ENCODE results near the gene NELFA. TPM values are rescaled to one million over a fixed set of nuclear protein-coding genes. Genes with fewer than 3 reads are reported as not detected.
"Not testable (repeated sequence)": the region's sequence is repeated elsewhere in the genome, so short reads cannot be mapped to it uniquely, and the experiment has no call there.

The NELFA gene
- total RNA-seq, 1 donor from 2014 or later = 10.4 TPM

DNA sequence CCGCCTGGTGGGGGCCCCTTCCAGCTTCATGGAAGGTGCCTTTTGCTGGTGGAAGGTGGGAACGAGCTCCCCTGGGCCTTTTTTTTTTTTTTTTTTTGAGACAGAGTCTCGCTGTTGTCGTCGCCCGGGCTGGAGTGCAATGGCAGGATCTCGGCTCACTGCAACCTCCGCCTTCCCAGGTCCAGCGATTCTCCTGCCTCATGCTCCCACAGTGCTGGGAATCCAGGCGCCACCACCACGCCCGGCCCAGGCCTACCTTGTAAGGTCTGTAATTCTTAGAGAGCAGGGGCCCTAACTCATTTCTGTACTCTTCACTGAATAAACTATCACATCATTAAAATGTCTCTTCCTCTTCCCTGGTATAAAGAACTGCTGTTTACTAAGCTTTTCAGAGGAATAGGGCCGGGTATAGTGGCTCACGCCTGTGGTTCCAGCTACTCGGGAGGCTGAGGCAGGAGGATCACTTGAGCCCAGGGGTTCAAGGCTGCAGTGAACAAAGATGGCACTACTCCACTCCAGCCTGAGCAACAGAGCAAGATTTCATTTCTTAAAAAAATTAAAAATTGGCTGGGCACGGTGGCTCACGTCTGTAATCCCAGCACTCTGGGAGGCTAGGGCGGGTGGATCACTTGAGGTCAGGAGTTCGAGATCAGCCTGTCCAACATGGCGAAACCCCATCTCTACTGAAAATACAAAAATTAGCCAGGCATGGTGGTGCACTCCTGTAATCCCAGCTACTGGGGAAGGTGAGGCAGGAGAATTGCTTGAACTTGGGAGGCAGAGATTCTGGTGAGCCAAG lies 14.9 kb downstream of the NELFA start:
- DNase-seq (ENCODE audit: low read depth in 2 of 2) = not testable (repeated sequence)

DNA sequence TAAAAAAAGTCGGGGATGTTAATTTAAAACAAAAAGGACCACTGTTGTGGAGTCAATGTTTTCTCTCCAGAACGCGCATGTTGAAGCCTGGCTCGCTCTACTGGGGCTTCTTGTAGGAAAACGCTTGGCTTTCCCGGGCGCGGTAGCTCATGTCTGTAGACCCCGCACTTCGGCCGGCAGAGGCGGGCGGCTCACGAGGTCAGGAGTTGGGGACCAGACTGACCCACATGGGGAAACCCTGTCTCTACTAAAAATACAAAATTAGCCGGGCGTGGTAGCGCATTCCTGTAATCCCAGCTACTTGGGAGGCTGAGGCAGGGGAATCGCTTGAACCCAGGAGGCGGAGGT lies 15.6 kb downstream of the NELFA start:
- DNase-seq (ENCODE audit: low read depth in 2 of 2) = no peak

DNA sequence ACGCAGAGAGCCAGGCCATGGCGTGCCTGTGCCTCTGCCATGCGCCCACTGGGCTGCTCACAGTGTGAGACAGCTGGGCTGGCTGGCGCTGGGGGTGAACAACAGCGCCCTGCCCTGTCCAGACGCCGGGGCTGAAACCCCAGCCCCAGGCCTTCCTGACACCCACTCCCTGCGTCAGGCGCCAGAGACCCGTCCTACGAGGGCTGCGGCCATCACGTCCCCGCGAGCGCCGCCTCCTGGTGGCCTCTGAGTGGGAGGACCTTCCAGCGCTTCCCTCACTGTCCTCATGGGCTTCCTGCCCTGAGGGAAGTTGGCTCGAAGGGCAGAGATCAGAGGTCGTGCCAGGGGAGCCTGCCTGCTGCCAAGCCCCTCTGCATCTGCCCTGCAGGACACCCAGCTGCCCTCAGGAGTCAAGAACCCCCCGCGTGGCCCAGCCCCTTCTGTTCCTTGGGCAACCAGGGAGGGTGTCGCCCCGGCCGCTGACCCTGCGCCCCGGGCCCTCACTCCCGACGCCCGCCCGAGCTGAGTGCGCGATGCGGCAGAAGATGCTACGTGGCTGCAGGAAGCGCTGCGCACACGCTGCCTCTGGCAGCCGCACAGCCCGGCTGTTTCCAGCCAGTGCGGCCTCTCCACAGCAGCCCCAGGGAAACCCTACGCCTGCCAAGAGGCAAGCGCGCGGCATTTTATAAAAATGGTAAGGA lies 16.2 kb downstream of the NELFA start:
- DNase-seq (ENCODE audit: low read depth in 2 of 2) = no peak

DNA sequence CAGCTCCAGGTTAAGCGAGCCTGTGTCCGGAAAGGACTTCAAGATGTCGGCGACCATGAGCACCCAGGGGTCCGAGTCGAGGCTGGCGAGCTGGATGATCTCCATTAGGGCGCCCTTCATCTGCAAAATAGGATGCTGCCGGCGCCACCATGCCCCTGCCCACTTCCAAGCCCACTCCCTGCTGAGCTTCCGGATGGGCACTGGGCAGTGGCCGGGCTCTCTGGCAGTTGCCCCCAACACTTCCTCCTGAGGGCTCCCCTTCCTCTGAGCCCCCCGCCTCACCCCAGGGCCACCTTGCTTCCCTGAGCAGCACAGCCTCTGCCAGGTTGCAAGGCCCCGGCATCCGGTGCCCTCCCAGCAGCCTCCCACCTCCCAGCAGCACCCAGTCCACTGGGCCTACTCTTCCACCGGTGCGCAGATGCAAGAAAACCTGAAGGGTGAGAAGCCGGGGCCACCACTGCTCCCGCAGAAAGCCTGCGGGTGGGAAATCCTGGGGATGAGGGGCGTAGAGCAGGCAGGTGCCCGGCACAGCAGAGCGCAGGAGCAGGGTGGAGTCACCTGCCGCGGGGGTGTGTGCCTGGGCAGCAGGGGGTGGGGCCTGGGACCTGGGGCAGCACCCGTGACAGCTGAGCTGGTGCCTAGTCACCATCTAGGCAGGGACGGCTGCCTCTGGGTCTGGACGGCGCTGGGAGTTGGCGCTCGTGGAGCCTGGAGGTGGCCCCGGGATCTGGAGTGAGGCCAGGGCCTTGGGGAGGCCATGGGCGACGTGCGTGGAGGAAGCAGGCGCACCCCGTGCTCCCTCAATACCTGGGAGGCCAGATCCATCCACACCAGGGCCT lies 17.0 kb downstream of the NELFA start:
- DNase-seq (ENCODE audit: low read depth in 2 of 2) = no peak

DNA sequence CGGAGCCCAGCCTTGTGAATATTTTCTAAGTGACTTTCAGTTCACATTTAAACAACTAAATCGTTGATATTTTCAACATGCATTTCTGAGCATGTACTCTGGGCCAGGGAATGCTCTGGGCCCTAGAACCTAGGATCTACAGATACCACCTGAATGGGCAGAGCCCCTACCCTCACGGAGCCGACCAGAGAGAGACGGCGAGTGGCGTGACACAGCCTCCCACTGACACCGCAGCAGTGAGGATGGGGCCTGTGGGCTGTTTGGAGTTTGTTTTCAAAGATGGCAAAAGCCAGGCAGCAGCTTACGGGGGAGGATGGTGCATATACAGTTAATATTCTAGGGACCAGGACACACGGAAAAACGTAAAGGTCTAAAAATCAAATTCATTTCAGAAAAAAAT lies 17.7 kb downstream of the NELFA start:
- no peak for DNase-seq (ENCODE audit: low read depth in 2 of 2)

DNA sequence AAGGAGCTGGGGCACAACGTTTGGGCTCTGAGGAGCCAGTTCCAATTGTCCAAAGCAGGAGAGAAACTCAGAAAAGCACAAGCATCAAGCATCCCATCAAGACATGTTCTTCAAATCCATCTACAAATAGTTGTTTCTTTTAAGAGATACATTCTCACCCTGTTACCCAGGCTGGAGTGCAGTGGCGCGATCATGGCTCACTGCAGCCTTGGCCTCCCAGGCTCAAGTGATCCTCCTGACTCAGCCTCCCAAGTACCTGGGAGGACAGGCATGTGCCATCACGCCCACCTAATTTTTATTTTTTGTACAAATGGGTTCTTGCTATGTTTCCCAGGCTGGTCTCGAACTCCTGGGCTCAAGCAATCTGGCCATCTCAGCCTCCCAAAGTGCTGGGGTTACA lies 18.1 kb downstream of the NELFA start:
- DNase-seq (ENCODE audit: low read depth in 2 of 2) = no peak

DNA sequence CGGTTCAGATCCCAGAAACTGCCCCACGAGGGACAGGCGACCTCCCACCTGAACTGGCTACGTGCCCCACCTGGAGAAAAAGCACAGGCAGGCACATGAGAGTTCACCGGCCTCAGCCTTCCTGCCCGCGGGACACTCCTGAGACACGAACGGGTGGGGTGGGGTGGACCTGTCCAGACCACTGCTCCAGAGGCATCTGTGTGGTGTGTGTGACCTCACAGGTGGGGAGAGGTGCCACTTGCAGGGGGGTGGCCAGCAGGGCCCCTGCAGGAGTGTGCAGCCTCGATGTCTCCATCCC lies 18.5 kb downstream of the NELFA start:
- no peak for DNase-seq (ENCODE audit: low read depth in 2 of 2)

DNA sequence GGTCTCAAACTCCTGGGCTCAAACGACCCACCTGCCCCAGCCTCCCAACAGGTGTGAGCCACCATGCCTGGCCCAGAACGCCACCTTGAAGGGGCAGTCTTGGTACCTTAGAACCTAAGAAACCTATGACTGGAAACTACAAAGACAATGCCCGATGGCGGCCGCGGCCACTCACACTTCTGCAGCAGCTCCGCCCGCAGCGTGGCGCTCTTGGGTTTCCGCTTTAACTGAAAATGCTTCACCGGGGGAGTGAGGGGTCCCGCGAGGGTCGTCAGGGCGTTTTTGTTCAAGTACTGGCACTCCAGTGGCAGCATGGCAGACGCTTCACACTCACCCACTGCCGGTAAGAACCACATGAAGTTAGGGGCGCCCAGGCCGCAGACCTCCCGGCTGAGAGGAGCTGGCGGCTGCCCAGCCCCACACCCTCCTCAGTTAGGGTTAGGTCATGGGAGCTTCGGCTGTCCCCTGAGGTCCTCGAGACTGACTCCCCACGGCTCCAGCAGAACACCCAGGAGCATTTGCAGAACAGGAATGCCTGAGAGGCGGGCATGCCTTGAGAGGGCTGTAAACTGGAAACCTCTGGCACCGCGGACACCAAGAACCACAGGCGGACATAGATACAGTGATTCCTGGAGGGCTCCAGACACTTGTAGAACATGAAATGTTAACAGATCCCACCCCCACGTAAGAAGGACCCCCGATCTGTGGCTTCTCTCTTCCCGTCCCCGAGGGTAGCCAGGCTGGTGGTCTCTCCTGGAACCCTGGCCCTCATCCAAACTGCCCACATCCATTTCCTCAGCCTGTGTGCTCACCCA lies 19.0 kb downstream of the NELFA start:
- no peak for DNase-seq (ENCODE audit: low read depth in 2 of 2)

DNA sequence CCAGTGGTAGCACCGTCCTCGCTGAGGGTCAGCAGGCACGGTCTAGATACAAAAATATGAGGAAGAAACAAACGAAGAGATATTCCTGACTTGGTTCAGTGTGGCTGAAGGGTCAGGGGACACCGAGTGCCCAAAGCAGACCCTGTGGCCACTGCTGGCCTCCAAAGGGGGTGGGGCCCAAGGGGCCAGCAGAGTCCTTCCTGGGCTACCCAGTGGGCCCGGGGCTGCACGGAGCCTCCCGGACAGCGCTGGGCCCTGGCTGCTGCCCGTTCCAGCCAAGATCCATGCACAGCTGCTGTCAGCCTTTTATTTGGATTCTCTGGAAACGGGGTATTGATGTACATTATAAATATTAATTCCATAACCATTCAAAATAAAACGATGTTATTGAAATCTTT lies 20.4 kb downstream of the NELFA start:
- DNase-seq (ENCODE audit: low read depth in 2 of 2) = no peak

DNA sequence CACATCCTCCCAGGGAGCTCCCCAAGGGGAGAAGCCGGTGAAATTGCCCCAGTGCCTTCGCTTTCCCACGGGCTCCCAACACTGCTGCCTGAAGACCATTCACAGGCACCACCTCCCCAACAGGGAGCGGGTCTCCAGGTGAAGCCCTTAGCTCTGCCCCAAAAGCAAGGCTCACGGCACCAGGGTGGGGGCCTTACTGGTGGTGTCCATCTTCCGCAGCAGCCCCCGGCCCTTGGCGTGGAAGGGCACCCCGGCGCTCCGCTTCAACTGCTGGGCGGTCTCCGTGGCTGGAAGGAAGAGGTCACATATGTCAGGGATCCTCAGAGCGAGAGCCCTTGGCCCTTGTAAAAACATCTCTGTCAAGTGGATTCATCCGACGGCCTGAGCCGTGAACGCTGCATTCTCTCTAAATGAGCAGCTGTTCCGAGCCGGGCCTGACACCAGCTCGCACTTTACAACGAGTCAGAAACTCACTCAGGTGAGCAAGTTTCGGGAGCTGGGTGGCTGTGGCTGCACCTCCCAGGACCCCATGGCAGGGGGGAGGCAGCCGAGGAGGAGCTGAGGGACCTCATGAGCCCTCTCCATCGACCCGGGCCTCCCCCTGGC lies 20.9 kb downstream of the NELFA start:
- no peak for DNase-seq (ENCODE audit: low read depth in 2 of 2)

DNA sequence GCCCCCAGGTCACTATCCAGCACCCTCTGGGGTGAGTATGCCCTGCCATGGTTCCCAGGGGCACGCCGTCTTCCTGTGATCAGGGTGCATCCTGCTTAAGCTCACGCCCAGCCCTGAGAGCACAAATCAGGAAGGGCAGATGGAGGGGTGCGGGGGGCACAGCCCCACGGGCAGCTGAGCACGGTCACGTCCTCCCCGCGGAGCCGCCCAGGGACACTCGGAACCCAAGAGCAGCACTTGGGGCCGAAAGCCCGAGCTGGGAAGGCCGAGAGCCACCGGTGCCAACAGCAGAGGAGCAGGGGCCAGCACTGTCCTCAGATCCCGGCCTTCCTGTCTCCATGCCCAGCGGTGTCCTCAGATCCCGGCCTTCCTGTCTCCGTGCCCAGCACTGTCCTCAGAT lies 21.5 kb downstream of the NELFA start:
- no peak for DNase-seq (ENCODE audit: low read depth in 2 of 2)

DNA sequence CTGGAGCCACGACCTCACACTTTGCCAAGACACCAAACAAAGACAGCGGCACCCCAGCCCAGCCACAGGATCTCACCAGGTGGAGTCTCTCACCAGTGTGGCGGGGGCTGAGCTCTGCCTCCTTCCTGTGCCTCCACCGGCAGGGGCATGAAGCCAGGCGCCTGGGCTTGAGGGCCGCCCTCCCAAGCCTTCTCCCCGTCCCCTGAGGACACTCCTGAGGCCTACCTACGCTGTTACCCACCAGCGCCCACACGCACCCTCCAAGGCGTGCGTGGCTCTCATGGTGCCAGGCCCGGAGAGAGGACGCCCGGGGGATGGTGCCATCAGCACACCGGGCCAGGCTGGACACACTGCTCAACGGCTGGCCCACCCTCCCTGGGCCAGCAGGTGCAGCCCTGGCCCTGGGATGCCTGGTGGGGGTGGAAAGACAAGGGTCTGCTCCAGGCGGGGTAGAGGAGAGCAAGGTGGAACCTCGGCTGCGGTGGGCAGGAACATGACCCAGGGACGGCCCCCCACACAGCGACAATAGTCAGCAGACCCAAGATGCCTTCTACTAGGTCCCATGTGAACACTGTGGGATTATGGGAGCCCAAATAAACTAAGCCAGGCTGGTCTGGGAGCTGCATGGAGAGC lies 22.1 kb downstream of the NELFA start:
- no peak for DNase-seq (ENCODE audit: low read depth in 2 of 2)

DNA sequence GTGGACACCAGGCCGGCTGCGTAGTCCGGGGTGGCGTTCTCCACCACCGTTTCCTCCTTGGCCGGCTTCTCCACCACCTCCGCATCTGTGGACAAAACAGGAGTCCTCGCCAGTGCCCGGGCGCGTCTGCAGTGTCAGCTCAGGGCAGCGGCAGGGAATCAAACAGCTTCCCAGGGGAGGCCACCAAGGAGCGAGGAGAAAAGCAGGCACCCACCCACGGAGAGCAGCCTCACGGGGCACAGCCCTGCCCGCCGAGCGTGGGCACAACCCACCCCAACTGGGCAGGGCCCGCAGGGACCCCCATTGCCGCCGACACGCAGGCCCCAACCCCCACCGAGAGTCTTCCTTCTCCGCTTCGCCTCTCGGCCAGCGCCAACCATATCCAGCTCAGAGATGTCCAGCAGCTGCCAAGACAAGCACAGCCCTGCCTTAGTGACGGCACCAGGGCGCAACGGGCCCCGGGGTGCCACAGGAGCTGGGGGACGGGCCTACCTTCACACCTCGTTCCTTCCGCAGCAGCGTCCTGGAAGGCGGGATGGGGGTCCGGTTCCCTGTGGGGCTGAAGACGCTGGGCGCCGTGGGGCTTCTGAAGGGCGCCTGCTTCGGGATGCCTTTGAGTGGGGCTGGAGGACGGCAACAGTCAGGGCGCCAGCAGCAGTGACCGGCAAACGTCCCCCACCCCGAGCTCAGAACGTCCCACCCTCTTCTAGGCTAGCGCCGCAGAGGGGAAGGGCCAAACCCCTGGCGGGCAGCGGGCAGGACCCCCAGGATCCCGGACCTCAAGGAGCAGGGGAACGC lies 22.8 kb downstream of the NELFA start:
- DNase-seq (ENCODE audit: low read depth in 2 of 2) = no peak

DNA sequence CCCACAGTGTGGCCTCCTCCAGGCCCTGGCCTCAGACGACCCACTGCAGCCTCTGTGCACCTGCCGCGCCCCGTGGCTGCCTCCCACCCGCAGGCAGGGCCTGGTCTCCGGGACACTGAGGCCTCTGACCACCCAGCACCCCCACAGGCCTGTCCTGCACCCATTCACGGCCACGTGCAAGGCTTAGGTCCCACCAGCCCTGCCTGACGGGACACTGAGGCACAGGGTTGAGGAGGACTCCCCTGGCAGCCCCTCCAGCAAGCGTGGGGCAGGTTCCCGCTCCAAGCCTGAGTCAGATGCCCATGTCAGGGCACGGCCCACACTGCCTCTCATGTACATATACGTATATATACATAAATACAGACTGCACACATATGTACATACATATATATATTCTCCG lies 23.5 kb downstream of the NELFA start:
- no peak for DNase-seq (ENCODE audit: low read depth in 2 of 2)

DNA sequence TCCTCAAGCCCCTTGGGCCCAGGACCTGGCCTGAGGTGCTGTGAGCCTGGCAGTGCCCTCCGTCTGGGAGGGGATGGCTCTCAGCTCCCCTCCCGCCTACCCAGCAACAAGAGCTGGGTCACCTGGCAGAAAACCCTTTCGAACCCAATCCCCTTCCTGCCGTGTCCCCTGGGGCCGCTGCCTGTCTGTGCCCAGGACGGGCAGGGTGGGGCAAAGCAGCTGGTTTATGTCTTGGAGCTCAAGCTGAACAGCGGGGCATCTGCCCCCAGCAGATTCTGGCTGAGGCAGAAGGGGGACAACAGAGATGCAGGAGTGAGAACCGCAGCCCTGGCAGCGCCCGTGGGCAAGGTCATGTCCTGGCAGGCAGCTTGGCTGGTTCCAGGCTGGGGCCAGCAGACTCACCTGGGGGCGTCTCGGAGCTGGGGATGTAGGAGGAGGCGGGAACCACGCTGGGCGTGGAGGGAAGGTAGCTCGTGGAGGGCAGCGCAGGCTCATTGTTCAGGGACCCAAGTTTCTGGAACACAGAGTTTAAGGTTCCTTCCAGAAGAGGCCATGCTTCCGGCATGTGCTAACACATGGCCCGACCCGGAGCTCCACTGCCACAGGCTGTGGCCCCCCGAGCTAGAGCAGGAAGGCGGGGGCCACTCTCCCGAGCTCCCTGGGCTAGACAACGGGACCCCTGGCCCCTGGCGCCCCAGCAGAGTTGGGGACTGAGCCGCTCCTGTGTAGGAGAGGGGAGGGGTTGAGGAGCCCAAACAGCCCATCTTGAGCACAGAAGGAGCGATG lies 24.2 kb downstream of the NELFA start:
- DNase-seq (ENCODE audit: low read depth in 2 of 2) = no peak

DNA sequence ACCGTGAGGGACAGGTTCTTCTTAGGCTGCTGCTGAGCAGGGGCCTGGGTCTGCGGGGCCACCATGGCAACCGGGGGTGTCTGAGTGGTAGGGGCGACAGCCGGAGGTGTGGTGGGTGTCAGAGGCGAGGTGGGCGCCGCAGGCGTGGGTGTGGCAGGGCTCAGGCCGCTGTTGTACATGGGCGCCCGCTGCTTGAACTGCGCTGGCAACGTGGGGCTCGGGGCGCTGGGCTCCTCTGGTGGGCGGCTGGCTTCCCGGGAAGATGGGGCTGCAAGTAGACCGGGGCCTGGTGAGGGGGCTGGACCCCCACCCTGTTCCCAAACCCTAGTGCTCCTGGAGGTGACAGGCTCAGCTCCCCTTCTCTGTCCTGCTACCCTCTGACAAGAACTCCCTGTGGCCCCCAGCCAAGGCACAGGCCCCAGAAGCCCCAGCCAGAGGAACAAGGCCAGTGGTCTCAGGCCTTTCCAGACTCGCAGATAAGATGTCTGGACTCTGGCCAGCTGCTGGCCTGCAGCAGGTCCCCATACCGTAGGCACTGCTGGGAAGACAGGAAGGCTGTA lies 24.8 kb downstream of the NELFA start:
- no peak for DNase-seq (ENCODE audit: low read depth in 2 of 2)

DNA sequence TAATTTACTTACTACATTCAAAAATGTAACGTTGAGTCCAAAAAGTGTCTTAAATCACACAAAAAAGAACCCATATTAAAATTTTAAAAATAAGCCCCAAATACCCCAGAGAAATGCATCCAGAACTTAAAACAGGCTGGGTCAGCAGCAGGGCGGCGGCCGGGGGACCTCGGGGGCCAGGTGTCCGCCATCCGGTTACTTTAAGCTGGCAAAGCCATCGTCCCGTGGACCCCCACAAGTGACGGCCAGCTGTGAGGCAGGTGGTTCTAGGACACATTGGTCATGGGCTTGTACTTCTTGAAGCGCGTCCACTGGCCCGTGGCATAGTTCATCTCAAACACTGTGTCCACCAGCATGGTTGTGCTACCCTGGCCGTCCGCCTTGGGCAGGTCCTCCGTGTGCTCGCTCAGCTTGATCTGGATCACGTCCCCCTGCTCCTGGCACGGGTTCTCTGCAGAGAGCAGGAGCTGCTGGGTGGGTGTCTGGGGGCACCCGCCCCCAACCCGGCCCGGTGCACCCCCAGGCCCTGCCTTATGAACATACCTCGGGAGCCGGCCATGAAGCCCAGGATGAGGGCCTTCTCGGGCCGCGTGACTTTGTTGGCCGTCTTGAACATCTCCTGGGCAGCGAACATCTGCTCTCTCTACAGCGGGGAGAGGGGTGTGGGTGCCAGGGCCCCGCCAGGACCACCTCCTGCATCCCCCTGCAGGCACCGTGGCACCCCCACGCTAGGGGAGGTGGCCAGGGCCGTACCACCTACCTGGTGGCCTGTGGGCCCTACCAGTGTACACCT lies 25.5 kb downstream of the NELFA start:
- DNase-seq (ENCODE audit: low read depth in 2 of 2) = no peak
